ENCODE data around the gene SLC7A1. TPM values are rescaled to one million over a fixed set of nuclear protein-coding genes. Genes with fewer than 3 reads are reported as not detected.

The SLC7A1 gene
- total RNA-seq, 1 donor from 2014 or later, result 20.0 TPM

DNA sequence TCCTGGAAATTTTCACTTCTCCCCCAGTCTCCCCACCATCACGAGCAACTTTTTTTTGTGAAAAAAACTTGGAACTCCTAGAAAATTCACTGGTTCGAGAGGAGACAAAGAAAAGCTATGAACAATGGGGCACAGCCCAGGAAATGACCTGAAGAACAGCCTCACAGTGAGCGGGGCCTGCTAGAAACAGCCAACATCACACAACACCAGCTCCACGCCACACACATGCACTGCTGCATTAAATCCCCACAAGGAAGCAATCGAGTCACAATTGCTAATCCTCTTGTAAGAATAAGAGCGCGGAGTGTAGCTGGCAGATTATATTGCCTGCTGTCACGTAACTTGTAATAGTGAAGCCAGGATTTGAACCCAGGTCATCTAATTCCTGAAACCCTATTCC, 48.8 kb downstream of the SLC7A1 start:
- Mint-ChIP-seq H3K27me3 (ENCODE audit: low read depth) (no peaks in the 10 kb centered on the region), H3K9me3 (no peaks in the 10 kb centered on the region), H3K27ac (no peak overlapping the region), H3K4me3 (no peak overlapping the region), H3K36me3 (peaks cover 16% of the 10 kb centered on the region), H3K4me1 (peaks cover 4% of the 10 kb centered on the region)
- TF ChIP-seq, protein P1, sequence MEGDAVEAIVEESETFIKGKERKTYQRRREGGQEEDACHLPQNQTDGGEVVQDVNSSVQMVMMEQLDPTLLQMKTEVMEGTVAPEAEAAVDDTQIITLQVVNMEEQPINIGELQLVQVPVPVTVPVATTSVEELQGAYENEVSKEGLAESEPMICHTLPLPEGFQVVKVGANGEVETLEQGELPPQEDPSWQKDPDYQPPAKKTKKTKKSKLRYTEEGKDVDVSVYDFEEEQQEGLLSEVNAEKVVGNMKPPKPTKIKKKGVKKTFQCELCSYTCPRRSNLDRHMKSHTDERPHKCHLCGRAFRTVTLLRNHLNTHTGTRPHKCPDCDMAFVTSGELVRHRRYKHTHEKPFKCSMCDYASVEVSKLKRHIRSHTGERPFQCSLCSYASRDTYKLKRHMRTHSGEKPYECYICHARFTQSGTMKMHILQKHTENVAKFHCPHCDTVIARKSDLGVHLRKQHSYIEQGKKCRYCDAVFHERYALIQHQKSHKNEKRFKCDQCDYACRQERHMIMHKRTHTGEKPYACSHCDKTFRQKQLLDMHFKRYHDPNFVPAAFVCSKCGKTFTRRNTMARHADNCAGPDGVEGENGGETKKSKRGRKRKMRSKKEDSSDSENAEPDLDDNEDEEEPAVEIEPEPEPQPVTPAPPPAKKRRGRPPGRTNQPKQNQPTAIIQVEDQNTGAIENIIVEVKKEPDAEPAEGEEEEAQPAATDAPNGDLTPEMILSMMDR (IDR thresholded peaks at IDR 0.05; ENCODE audit: unreplicated experiment), result no peak
- DNase-seq (ENCODE audit: low spot score in 2 of 2, unreplicated experiment in 2 of 2), result no peak

DNA sequence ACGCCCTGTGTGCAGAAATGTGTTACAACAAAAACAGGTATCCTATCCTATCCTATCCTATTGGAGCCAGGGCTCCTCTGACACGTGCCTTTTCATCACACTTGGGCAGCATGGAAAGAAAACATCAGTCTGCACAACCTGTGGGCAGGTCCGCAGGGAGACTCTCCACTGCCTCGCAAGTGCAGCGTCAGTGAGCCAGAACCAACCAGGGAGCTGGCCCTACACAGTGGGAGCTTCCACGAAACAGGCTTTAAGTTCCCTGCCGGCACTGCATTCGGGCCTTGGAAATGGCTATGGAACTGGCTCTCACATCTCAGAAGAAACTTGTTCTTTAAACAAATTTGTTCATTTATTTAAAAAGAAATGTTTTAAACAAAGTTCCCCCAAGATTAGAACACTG, 49.5 kb downstream of the SLC7A1 start:
- no peaks in the 10 kb centered on the region for H3K9me3 Mint-ChIP-seq
- TF ChIP-seq, protein P1 (IDR thresholded peaks at IDR 0.05; ENCODE audit: unreplicated experiment), result no peak
- no peak overlapping the region for H3K27ac Mint-ChIP-seq
- no peak overlapping the region for H3K4me3 Mint-ChIP-seq
- H3K4me1 Mint-ChIP-seq, result peaks cover 4% of the 10 kb centered on the region
- H3K36me3 Mint-ChIP-seq, result peaks cover 13% of the 10 kb centered on the region
- DNase-seq (ENCODE audit: low spot score in 2 of 2, unreplicated experiment in 2 of 2), result no peak
- H3K27me3 Mint-ChIP-seq (ENCODE audit: low read depth), result no peaks in the 10 kb centered on the region

DNA sequence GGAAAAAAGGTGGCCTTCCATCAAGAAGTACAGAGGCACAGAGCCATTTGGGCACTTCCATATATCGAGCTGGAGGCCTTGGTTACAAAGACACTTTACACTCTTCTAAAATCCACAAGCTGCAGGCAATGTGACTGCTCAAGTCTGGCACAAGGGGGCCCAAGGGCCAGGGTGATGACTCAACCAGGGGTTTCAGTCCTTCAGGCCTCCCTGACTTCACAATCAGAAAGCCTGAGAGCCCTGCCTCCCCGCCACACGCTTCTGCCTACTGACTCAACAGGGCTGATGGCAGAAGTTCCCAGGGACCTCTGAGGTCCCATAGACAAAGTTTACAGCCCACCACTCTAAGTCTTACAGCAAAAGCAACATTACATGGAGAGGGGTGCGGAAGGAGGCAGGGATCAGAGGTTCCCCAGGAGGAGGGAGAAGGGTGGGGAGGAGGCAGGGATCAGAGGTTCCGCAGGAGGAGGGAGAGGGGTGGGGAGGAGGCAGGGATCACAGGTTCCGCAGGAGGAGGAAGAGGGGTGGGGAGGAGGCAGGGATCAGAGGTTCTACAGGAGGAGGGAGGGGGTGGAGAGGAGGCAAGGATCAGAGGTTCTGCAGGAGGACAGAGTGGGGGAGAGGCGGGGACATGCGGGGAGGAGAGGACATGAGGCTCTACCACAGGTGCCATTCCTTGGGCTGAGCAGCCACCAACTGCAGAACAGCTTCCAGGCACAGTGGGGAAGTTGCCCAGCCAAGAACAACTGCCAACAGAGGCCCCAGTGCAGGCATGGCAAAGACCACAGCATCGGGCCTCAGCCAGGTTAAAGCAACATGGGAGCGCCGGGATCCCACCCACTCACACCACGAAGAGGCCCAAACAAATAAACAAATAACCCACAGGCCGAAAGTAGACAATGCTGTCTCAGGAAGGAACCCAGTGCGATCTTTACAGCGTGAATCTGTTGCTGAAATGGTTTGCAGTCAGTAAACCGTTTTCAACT, 52.0 kb downstream of the SLC7A1 start:
- no peaks in the 10 kb centered on the region for H3K9me3 Mint-ChIP-seq
- no peaks in the 10 kb centered on the region for H3K27me3 Mint-ChIP-seq (ENCODE audit: low read depth)
- no peak overlapping the region for H3K27ac Mint-ChIP-seq
- peaks cover 9% of the 10 kb centered on the region for H3K4me1 Mint-ChIP-seq
- TF ChIP-seq, protein P1 (IDR thresholded peaks at IDR 0.05; ENCODE audit: unreplicated experiment), result no peak
- H3K36me3 Mint-ChIP-seq, result no peaks in the 10 kb centered on the region
- DNase-seq (ENCODE audit: low spot score in 2 of 2, unreplicated experiment in 2 of 2), result no peak
- H3K4me3 Mint-ChIP-seq, result no peak overlapping the region

DNA sequence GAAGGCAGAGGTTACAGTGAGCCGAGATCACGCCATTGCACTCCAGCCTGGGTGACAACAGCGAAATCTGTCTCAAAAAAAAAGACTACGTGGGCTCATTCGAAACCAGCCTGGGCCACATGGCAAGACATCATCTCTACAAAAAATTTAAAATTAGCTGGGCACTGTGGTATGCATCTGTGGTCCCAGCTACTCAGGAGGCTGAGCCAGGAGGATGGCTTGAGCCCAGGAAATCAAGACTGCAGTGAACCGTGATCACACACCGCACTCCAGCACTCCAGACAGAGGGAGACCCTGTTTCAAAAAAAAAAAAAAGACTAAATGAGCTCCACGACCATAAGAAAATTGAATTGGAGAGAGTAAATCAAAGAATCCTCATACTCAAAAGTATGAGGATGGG, 53.1 kb downstream of the SLC7A1 start:
- Mint-ChIP-seq H3K27ac (no peak overlapping the region), H3K4me1 (peaks cover 14% of the 10 kb centered on the region)

DNA sequence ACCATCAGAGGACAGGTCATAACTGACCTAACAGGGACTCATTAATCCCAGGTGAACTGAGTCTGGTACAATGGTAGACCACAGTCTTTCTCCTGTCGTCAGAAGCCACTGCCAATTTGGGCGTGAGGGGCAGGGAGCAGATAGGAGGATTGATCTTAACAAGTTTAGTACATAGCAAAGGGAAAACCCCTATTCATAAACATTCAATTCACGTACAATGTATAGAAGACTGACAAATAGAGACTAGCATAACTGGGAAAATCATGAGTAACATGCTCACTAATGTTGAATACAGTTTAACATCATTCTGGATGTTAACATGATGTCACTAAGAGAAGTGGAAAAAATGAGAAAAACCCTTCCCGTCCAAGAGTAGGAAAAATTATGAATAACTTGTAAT, 54.1 kb downstream of the SLC7A1 start:
- H3K4me3 Mint-ChIP-seq, result no peak overlapping the region
- peaks cover 10% of the 10 kb centered on the region for H3K4me1 Mint-ChIP-seq
- no peaks in the 10 kb centered on the region for H3K36me3 Mint-ChIP-seq
- no peaks in the 10 kb centered on the region for H3K27me3 Mint-ChIP-seq (ENCODE audit: low read depth)
- TF ChIP-seq, protein P1 (IDR thresholded peaks at IDR 0.05; ENCODE audit: unreplicated experiment), result no peak
- DNase-seq (ENCODE audit: low spot score in 2 of 2, unreplicated experiment in 2 of 2), result no peak
- H3K9me3 Mint-ChIP-seq, result no peaks in the 10 kb centered on the region
- H3K27ac Mint-ChIP-seq, result no peak overlapping the region

More for the DNA sequence above, 53.1 kb downstream of the SLC7A1 start:
- Mint-ChIP-seq H3K27me3 (ENCODE audit: low read depth) (no peaks in the 10 kb centered on the region), H3K36me3 (no peaks in the 10 kb centered on the region), H3K4me3 (no peak overlapping the region), H3K9me3 (no peaks in the 10 kb centered on the region)
- no peak for DNase-seq (ENCODE audit: low spot score in 2 of 2, unreplicated experiment in 2 of 2)
- TF ChIP-seq, protein P1 (IDR thresholded peaks at IDR 0.05; ENCODE audit: unreplicated experiment), result no peak
